Fibroblast of the conjunctiva (primary cell): ENCODE data around the gene ERBB4.
"Not testable (repeated sequence)": the region's sequence is repeated elsewhere in the genome, so short reads cannot be mapped to it uniquely, and the experiment has no call there.

Source experiments
- DNase-seq: peaks from one replicate; pipeline ENCODE4 v3.0.0-alpha.2; 2010; ENCODE audit warnings: low read depth

Gene ERBB4

DNA sequence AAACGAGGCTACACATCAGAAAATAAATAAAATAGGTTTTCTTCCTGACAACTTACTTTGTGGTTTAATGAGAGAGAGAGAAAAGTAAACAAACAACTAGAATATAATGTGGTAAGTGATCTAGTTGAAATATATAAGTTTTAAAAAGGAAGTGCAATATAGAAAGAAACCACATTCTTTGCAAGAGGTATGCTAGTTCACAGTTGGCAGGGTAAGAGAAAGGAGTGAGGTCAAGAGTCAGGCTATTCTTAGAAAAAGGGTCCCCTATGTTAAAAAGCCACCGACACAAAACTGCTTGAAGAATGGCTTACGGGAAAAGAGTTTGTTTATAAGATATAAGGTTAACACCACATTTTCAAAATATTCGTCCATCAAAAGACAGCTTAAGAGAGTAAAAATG is 462.1 kb downstream of the ERBB4 start:
- no peak for DNase-seq

DNA sequence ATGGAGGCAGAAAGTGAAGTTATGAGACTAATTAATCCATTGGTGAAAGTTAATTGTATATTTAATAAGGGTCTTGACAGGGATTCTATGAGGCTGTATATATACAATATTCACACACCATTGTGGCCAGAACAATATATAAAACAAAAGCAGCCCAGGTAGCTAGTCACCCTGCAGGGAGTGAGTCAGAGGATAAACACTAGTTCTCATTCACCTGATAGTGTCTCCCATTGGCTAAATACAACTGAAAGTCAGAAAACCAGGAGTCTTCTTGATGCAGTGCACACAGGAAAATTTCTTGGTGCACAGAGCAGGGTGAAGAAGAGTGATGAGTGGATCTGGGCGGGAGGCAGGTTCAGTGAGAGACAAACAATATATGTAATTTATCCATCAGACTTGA is 465.2 kb downstream of the ERBB4 start:
- no peak for DNase-seq

DNA sequence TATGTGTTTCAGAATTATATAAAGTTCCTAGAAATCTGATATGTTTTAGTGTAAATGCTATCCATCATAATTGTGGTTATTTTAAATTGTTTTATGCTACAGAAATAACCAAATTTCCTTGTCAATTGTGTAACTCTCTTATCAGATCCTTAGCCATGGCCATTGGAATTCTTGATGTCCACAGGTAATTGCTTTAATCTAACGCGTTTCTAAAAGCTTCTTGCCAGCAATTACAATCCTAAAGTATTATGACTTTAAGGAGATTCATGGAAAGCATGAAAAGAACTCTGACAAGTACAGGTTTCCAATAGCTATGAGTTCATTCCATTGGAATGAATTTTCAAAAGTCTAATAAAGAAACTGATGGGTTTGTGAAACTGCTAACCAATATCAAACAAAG is 472.1 kb downstream of the ERBB4 start:
- no peak for DNase-seq

DNA sequence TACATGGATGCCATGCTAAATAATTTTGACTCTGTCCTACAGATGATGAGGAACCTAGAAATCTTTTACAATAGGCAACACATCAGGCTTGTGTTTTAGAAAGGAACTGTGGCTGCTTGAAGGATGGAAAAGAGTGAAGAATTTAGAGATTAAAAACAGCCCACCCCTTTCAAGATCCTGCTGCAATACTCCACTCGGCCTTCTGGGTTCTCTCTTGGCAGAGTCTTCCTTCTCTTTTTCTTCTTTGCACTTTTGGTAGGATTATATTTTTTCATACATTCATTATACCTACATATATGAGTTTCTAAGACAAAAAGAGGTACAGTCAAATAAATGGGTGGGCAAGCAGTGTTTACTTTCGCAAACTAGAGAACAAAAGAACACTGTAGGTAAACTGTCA is 474.3 kb downstream of the ERBB4 start:
- no peak for DNase-seq

DNA sequence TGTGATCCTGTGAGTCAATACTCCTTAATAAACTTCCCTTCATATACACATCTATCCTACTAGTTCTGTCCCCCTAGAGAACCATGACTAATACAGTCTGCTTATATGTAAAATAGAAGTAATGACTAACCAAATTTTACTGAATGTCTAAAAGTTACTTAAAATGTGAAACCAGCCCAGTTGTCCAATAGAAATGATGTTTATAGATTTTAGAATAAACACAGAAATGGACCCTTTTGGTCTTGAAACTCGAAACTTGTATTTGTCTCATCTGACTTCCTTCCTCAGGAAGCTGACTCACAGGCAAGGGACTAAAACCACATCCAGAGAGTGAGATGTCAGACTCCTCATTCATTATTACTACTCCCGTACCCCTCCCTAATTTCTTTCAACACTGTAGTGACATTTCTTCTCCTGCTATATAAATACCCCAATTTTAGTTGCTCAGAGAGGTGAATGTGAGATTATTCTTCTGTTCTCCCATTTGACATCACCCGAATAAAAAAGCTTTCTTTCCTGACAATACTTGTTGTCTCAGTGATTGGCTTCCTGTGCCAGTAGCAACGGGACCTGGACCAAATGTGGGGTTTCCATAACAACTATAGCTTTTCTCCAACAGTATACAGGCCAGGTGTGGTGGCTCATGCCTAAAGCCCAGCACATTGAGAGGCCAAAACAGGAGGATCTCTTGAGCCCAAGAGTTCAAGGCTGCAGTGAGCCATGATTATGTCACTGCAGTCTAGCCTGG is 486.0 kb downstream of the ERBB4 start:
- DNase-seq: no peak

DNA sequence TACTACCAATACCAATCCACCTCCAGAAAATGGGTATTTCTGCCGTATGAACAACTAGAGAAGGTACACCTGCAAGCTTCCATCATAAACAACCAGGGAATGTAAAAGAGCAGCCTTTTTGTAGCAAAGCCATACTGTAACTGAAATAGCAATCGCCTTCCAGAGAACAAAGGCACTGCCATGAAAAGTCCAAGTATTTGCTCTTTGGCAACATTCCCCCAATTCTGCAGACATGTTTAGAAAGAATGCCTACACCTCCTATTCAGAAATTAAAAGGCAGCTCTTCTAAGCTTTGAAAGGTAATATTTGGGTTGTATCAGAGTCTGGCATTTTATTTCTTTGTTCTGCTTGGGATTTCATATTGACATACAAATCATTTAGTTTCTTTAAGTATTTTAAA is 487.7 kb downstream of the ERBB4 start:
- DNase-seq: no peak

DNA sequence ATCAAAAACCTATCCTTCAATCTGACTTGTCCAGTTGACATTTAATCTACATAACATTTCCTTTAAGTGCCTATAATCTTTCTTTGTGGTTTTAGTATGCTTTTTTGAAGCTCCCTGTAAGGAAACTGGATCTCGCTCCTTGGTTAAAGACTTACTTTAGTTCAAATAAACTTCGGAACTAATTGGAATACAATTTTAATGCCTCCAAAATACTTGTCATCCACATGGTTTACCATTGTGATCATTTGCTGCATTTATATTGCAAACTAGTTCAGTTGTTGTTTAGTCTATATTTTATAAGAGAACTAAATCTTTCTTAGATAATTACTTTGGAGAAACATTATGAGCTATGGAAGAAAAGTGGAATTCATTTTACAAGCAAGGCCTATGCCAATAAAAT is 496.0 kb downstream of the ERBB4 start:
- DNase-seq: no peak

DNA sequence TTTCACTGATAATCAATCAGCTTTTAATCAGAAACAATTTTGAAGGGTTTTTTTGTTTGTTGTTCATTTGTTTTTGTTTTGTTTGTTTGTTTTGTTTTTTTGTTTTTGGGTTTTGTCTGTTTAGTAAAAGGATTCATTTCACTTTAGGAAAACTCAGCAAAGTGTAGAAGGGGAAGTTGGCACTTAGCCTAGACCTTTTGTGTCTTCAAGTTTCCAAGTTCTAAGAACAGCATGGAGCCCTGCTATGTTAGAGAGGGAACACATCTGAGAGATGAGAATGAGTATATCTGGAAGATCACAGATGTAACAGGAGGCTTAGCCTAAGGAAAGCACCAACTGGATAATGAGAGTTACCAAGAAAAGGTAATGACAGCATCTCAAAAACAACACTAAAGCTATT is 501.5 kb downstream of the ERBB4 start:
- DNase-seq: no peak

DNA sequence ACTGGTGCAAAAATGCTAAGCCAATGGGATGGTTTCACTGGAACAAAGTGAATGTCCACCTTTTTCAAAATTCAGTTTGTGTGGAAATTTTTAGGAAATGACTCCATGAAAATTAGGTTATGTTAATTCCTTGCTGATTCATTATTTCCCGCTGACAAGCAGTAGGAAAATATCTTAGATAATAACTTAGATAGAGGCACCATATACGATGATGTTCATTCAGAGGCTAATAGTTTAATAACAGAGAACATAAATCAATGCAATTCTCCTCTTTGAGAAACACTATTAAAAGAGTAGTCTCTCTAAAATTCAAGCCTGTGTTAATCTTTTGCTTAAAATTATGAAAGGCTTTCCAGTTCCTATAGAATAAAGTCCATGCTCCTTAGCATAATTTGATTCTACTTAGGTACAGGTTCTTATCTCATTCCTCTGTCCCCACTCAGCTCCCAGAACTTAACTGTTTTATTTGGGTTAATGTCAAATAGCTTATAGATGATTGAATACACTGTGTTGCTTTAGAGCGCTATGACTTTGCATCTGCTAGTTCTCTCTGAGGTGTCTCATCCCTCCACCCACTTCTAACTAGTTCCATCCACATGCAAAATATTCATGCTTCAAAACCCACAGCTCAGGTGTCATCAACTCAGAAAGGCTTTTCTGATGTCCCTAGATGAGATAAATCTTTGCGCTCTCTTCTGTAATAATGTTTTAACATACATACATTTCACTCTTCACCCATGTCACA is 503.6 kb downstream of the ERBB4 start:
- no peak for DNase-seq

DNA sequence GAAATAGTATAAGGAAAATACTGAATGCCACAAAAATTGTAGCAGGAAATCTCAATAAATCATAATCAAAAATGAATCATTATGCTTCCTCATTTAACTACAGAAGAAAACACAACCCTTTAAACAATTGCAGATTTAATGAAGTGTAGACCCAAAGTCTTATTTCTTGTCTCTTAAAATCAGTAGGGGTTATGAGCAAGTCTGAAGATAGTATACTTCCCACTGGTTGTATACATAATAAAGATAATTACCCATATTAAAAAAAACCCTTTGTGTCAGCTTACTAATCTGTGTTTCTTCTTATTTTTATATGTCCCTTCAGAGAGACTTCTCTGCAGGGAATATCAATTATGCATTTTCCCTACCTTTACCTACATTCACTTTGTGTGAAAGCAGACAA is 504.7 kb downstream of the ERBB4 start:
- no peak for DNase-seq

DNA sequence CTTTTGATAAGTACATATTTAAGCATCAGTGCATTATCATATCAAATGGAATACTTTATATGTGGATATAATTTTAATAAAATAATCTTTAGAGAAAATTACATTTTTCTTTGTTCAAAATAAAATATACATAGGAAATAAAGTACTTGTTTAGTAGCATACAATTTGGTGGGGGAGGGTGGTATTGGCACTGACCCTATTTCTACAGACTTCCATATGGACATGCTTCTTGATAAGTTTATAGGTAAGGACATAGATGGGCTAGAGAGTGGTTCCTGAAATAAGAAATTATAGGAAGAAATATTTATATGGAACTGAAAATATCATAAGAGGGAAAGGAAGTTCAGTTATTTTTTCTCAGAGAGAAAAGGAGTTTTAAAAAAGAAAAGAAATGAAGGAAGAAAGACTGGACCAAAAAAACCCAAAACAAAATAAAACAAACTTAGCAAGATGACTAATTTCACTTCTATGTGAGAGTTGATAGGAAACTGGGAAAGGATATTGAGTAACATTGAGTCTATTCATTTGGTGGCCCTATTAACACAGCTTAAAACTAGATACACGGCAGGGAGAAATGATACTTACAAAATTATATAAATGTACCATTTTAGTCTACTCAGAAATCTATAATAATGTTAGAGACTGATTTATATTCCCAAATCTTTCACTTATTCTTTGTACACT is 505.9 kb downstream of the ERBB4 start:
- DNase-seq: no peak

DNA sequence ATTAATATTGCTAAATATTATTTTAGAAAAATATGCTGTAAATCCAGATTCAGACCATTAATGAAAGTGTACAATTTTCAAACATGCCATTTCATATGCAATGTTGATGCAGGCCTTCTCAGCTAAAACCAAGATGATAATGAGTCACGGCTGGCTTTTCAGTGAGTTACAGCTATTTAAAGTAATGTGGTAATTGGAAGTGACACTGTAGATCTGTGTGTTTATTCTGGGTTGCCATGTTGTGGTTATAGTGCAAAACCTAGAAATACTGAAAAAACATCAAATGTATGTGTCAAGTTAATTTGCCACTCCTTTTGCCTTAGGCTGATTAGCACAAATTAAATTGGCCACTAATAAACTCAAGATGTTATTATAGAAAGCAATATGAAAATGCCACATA is 506.6 kb downstream of the ERBB4 start:
- peak; percentile 52 for DNase-seq

DNA sequence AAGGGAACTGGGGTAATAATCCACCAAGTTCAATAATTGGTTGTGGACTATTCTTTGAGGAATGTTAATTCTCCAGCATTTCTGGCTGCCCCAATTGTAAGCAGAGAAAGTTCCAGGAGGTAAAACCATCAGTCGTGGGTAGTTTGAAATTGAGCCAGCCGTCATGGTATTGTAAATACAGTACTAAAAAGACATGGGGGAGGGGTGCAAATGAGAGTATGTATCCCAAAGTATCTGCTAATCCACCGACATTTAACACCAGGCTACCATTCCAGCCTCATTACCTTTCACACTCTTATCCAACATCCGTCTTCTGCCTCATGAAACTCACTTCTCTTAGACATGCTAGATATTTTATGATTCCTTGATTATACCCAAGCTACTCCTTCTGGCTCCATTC is 507.9 kb downstream of the ERBB4 start:
- DNase-seq: no peak

DNA sequence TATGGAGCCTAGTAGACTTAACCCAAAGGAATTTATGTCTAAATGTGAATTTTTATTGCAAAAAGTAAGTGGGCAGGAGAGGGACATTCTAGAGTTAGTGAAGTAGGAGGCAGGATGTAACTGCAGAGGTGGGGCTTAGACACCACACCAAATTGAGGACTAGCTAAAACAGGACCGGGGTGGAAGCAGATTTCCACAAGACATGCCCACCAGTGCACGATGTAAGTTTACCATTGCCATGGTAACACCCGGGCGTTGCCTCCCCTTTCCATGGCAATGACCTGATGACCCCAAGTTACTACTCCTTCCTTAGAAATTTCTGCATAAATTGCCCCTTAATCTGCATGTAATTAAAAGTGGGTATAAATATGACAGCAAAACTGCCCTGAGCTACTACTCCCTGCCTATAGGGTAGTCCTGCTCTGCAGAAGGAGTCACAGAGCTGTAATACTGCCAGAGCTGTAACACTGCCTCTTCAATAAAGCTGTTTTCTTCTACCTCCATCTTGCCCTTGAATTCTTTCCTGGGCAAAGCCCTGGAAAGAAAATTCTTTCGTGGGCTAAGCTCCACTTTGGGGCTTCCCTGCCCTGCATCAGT is 509.7 kb downstream of the ERBB4 start:
- DNase-seq: no peak

DNA sequence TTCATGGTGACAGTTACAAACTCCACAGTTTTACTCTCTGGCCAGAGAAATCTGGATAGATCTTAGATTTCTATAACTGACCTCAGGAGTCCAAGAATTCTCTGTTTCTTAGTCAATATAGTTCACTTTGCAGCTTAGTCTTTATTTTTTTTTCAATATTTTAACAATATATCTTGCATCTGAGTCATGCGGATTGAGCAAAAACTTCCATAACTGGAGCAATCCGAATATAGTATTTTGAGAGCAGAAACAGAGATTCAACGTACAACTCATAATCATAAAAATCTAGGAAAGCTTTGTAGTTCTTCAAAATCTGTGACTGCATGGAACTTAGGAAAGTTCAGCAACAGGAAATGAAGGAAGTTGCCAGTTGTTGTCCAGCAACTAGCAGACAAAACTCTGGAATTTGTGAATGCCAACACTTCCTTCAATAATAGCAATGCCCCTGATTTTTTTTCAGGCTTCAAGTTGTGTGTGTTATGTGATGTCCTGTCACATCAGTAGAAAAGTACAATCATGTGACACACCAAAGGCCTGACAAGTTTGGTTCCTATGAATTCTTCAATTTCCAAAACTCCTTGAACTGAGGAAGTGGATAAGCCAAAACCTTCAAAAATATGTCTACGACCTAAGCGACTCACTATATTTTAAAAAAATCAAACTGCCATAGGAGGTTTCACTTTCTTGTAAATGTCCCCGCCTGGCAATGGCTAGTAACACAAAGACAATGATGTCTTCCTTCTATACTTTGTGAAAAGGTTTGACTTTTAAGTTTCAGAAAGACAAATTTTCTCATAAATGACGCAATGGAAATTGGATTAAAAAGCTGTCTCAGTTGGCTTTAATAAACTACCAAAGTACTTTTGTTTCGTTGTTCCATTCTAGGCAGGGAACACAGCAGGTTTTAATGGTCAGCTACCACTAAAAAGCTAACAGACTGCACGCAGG is 510.6 kb downstream of the ERBB4 start:
- DNase-seq: no peak

DNA sequence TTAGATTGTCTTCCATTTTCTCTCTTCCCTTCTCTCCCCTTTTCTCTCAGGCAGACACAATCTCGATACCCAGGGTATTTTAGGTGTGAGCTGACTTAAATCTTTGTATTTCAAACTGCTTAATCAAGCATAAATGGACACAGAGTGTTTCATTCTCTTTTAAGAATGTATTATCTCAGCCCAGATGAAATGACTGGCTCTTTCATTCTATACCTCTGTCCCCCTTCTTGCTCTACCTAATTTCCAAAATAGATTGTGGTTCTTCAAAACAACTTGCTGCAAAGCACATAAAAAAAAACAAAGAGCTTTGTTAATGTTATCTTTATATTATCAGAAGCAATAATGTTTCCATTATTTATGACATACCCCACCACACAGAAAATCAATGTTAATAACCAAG is 514.6 kb downstream of the ERBB4 start:
- DNase-seq: no peak

DNA sequence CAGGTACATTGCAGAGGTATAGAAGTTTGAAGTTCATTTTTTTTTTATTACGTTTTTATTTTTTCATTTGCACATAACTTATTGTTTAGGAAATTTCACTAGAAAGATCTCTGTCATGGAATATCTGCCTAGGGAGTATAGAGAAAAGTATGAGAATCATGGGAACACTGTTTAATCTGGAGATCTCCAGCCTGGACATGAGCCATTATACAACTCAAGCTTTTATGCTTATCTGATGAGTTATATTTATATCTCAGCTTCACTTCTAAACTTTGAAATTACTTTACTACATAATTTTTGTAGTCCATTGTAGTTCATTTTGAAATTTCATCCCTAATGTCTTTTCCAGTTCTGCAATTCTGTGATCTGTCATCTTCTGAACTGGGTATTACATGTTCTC is 515.6 kb downstream of the ERBB4 start:
- no peak for DNase-seq

DNA sequence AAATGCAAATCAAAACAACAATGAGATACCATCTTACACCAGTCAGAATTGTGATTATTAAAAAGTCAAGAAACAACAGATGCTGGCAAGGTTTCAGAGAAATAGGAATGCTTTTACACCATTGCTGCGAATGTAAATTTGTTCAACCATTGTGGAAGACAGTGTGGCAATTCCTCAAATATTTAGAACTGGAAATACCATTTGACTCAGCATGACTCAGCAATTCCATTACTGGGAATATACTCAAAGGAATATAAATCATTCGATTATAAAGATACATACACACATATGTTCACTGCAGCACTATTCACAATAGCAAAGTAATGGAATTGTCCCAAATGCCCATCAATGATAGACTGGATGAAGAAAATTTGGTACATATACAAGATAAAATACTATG is 516.7 kb downstream of the ERBB4 start:
- peak; percentile 42 for DNase-seq

DNA sequence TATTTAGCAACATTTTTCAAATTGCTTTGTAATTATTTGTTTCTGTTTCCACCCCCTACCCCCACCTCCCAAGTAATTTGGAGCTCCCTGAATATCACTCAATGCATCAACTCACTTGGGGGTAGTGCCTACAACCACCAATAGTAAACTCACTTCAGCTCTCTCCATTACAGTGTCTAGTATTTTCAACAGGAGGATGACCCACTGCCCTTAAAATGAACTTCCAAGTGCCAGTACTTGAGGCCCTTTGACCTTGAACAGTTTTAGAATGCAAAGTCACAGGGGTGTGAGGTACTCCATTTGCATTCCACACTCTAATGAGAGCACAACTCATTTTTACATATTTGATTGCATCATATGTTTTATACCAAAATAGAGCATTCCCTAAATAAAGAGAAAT is 523.0 kb downstream of the ERBB4 start:
- DNase-seq: no peak

DNA sequence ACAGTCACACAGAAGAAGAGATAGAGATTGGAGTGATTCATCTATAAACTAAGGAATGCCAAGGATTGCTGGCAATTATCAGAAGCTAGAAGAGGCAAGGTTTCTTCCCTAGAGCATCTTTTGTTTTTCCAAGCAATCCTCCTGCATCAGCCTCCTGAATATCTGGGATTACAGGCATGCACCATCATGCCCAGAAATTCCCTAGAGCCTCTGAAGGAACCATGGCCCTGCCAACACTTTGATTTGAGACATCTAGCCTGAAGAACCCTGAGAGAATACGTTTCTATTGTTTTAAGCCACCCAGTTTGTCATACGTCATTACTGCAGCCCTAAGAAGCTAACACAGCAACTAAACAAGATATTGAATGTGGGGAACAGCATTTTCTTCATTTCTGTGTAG is 525.0 kb downstream of the ERBB4 start:
- DNase-seq: no peak

DNA sequence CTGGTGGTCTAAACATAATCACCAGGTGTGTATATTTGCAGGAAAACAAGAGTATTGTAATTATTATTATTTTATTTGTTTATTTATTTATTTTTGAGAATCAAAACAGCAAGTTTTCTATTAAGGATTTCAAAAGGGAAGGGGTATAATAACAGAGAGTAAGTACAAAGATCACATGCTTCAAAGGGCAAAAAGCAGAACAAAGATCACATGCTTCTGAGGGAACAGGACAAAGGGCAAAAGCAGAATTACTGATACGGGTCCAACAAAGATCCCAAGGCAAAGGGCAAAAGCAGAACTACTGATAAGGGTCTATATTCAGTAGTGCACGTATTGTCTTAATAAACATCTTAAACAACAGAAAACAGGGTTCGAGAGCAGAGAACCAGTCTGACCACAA is 528.3 kb downstream of the ERBB4 start:
- not testable (repeated sequence) for DNase-seq

DNA sequence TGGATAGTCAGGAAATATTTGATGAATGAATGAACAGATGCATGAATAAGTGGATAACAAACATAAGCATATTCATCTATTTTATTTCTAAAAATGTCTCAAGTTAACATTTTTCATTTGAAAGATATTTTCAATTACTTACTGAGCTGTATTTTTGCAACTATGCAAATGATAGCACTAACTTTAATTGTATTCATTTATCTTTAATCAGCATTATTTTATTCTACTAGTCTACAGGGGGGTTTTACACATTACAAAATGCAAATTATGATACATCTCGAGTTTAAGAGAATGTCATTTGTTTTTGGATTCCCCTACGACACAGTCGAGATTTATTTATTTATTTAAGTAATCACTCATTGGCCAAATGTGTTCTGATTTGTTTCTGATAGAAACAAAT is 530.6 kb downstream of the ERBB4 start:
- DNase-seq: no peak
